Upper lobe of right lung (tissue), 1 donor: ENCODE results near the gene RNASET2. TPM values are rescaled to one million over a fixed set of nuclear protein-coding genes. Genes with fewer than 3 reads are reported as not detected.
"Not testable (repeated sequence)": the region's sequence is repeated elsewhere in the genome, so short reads cannot be mapped to it uniquely, and the experiment has no call there.

ENCODE experiments used
- ATAC-seq: fragments of 200-7000 bp; cut with Tn5 transposase; one replicate; pipeline ENCODE4 v1.9.1; 2020; ENCODE audit warnings: mild to moderate bottlenecking, moderate library complexity
- DNase-seq: peaks from one replicate; pipeline ENCODE4 v3.0.0-alpha.2; 2020
- H3K27ac ChIP-seq: fragments of 200-600 bp; one replicate; pipeline ENCODE4 v1.8.0; 2022
- H3K27me3 ChIP-seq: fragments of 200-600 bp; one replicate; pipeline ENCODE4 v1.8.0; 2022; ENCODE audit warnings: mild to moderate bottlenecking
- H3K36me3 ChIP-seq: fragments of 200-600 bp; one replicate; pipeline ENCODE4 v1.8.0; 2022
- H3K4me1 ChIP-seq: fragments of 200-600 bp; one replicate; pipeline ENCODE4 v1.8.0; 2022
- H3K4me3 ChIP-seq: fragments of 200-600 bp; one replicate; pipeline ENCODE4 v1.8.0; 2022; ENCODE audit warnings: mild to moderate bottlenecking
- H3K9me3 ChIP-seq: fragments of 200-600 bp; one replicate; pipeline ENCODE4 v1.8.0; 2022
- intact Hi-C: fragments of 100-400 bp; cut with DNase I; formaldehyde crosslinking; loops from one replicate; pipeline ENCODE4 v1.11.0; 2022
- total RNA-seq: library from RNA; stranded (reverse); fragmentation: NEBNext Ultra II Directional; extraction: Animal tissue kit (Norgen Biotek cat#: 25700); gene quantifications from one replicate; pipeline ENCODE4 v1.2.1, GENCODE V29; 2021
- TF ChIP-seq, protein P1 (sequence below): fragments of 200-600 bp; IDR thresholded peaks from one replicate; pipeline ENCODE4 v1.8.0; 2022; ENCODE audit warnings: antibody characterized with exemption
- donor health status: DM: no; HTN: yes; CAD: no; lungs with severe emphysema.

The RNASET2 gene
- total RNA-seq, 1 donor from 2014 or later = 73.1 TPM

DNA sequence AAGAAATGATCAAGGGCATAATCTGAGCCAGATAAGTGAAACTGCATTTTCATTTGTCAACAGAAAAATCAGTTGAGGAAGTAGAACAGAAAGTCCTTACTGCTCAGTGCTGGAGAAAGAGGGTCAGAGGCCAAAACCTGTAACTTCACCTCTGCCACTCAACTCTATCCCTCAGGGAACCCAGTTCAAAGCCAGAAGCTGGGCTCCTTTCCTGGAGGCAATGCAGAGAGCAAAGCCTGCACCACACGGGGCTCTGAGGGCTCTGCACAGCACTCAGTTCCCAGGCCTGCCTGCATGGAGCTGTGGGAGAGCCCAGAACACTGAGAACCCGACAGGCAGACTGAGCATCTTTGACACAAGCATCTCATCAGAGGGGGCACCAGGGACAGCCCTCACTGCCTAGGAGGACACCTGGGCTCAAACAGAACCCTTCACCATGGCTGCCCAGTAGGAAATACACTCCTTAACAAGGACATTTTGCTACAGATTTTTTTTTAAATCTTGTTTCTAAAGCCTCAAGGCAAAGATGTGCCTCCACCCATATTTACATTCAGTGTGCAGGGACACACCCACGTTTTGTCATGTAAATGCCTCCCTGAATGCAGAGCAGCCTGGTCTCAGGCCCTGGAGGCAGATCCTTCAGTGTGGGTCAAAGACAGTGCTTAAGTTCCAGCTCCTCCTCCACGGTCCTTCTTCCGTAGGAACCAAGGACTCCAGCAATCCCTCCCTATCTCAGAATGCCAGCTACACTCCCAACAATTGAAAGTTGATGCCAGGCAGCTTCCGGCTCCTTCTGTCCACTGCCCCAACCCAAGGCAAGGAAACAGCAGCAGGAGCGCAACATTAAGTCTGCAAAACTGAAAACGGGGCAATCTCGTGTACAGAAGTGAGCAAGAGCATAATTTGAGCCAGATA lies 6.6 kb downstream of the RNASET2 start:
- intact Hi-C loops = no loop called here
- Histone ChIP-seq H3K4me3 (no peak overlapping the region), H3K9me3 (no peaks in the 10 kb centered on the region), H3K27ac (peak overlapping the region; percentile 65), H3K36me3 (peaks cover 23% of the 10 kb centered on the region), H3K27me3 (no peaks in the 10 kb centered on the region), H3K4me1 (peaks cover 3% of the 10 kb centered on the region)
- TF ChIP-seq, protein P1, sequence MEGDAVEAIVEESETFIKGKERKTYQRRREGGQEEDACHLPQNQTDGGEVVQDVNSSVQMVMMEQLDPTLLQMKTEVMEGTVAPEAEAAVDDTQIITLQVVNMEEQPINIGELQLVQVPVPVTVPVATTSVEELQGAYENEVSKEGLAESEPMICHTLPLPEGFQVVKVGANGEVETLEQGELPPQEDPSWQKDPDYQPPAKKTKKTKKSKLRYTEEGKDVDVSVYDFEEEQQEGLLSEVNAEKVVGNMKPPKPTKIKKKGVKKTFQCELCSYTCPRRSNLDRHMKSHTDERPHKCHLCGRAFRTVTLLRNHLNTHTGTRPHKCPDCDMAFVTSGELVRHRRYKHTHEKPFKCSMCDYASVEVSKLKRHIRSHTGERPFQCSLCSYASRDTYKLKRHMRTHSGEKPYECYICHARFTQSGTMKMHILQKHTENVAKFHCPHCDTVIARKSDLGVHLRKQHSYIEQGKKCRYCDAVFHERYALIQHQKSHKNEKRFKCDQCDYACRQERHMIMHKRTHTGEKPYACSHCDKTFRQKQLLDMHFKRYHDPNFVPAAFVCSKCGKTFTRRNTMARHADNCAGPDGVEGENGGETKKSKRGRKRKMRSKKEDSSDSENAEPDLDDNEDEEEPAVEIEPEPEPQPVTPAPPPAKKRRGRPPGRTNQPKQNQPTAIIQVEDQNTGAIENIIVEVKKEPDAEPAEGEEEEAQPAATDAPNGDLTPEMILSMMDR = no peak
- ATAC-seq = peak; percentile 34
- no peak for DNase-seq

DNA sequence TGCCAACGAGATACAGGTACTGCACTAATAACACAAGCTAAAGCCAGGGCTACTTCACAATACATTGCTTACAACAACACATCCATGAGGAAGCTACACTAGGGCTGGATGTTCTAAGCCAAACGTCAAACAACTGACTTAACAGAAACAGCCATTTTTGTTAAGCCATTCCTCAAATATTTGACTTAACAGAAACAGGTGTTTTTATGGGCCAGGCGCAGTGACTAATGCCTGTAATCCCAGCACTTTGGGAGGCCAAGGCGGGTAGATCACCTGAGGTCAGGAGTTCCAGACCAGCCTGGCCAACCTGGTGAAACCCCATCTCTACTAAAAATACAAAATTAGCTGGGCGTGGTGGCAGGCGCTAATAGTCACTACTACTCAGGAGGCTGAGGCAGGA lies 7.6 kb downstream of the RNASET2 start:
- H3K27ac ChIP-seq, H3K4me3 ChIP-seq, DNase-seq, ATAC-seq, H3K9me3 ChIP-seq, H3K27me3 ChIP-seq, H3K4me1 ChIP-seq, intact Hi-C loops: not testable (repeated sequence)
- peaks cover 23% of the 10 kb centered on the region for H3K36me3 ChIP-seq

DNA sequence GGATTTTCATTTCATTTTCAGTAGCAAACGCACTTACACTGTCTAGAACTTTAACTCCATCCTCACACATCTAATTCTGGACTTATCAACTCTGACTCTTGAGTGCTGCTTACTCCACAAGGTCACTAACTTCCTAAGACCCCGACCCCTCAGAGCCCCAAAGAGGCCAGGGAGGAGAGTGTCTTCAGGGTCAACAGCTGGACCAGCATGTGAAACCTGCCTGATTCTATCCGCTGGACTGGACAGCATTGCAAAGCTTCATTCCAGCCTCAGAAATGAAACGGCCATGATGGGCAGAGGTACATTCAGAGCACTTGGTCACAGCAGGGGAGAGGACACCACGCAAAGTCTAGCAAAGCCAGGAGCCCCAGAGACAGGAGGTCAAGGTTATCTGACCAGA lies 9.1 kb downstream of the RNASET2 start:
- TF ChIP-seq, protein P1 = no peak

DNA sequence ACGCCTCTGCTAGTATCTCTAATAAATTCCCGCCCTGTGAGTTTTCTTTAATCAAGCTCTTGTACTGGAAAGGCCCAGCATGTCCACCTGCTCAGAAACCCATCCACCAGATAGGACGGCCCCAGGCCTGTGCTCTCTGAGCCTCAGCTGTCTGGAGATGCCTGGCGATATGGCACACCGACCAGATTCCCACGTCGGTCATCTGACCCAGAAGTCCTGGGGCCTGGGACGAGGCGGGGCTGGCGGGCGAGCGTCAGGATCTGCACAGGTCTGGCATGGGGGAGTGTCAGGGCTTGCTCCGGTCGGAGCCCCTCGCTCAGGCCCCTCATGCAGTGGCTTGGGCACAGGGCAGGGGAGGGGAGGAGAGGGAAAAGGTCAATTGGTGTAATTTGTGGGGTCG lies 10.2 kb downstream of the RNASET2 start:
- no peak for DNase-seq
- intact Hi-C loops = no loop called here
- Histone ChIP-seq H3K27me3 (no peaks in the 10 kb centered on the region), H3K4me1 (no peaks in the 10 kb centered on the region), H3K4me3 (no peak overlapping the region), H3K27ac (no peak overlapping the region), H3K36me3 (peaks cover 23% of the 10 kb centered on the region), H3K9me3 (no peaks in the 10 kb centered on the region)
- ATAC-seq = no peak
- TF ChIP-seq, protein P1 = no peak

More for the DNA sequence above, 9.1 kb downstream of the RNASET2 start:
- H3K4me3 ChIP-seq = no peak overlapping the region
- H3K9me3 ChIP-seq = no peaks in the 10 kb centered on the region
- no peaks in the 10 kb centered on the region for H3K27me3 ChIP-seq
- peaks cover 3% of the 10 kb centered on the region for H3K4me1 ChIP-seq
- ATAC-seq (no peak), DNase-seq (no peak)
- peaks cover 23% of the 10 kb centered on the region for H3K36me3 ChIP-seq
- intact Hi-C loops = no loop called here
- H3K27ac ChIP-seq = no peak overlapping the region

DNA sequence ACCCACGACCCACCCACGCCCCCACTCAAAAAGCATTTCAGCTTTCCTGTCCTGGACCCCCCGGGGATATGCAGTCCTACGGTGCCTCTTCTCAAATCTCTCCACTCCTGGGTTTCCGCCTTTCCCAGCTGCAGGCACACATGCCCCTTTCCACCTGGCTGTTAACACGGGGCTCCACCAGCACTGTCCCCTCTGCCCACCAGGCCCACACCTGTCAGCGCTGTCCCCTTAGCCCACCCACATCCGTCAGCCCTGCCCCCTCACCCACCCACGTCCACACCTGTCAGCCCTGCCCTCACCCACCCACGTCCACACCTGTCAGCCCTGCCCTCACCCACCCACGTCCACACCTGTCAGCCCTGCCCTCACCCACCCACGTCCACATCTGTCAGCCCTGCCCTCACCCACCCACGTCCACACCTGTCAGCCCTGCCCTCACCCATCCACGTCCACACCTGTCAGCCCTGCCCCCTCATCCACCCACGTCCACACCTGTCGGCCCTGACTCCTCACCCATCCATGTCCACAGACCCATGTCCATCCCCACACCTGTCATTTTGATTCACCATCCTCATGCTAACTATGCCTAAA lies 11.6 kb downstream of the RNASET2 start:
- H3K4me1 ChIP-seq = no peaks in the 10 kb centered on the region
- ATAC-seq = peak; percentile 16
- intact Hi-C loops = no loop called here
- H3K36me3 ChIP-seq = peaks cover 23% of the 10 kb centered on the region
- H3K9me3 ChIP-seq = no peaks in the 10 kb centered on the region
- no peak overlapping the region for H3K27ac ChIP-seq
- no peak for DNase-seq
- no peaks in the 10 kb centered on the region for H3K27me3 ChIP-seq
- TF ChIP-seq, protein P1 = no peak
- H3K4me3 ChIP-seq = no peak overlapping the region
